Ovary (tissue), 9 donors: ENCODE data around the gene ERFL. TPM values are rescaled to one million over a fixed set of nuclear protein-coding genes. Genes with fewer than 3 reads are reported as not detected.

Experiments
- DNase-seq, 5 donors: peaks; one replicate each; pipeline ENCODE4 v3.0.0-alpha.2; 2019 to 2020
- H3K27ac ChIP-seq, 2 donors: fragments of 200-600 bp; one replicate each; pipeline versions ENCODE4 v1.5.1 to v1.8.0; 2019 to 2022
- H3K27me3 ChIP-seq: fragments of 200-600 bp; one replicate; pipeline ENCODE4 v1.8.0; 2022
- H3K36me3 ChIP-seq: fragments of 200-600 bp; sonication (generic); one replicate; pipeline ENCODE4 v1.5.1; 2019
- H3K4me1 ChIP-seq: one replicate; pipeline ENCODE4 v1.8.1; 2013; ENCODE audit warnings: mild to moderate bottlenecking, moderate library complexity; ENCODE audit not compliant: insufficient read depth
- H3K4me3 ChIP-seq: fragments of 200-600 bp; sonication (generic); one replicate; pipeline ENCODE4 v1.5.1; 2017
- H3K9me3 ChIP-seq, 2 donors: fragments of 200-600 bp in 1 of 2; sonication (generic) in 1 of 2; one replicate each; pipeline versions ENCODE4 v1.5.1 to v1.8.1; 2013 to 2019; ENCODE audit warnings: mild to moderate bottlenecking in 1 of 2, moderate library complexity in 1 of 2
- EP300 ChIP-seq: sonication (generic); formaldehyde crosslinking; IDR thresholded peaks from one replicate; pipeline ENCODE4 v1.6.1; 2017; ENCODE audit warnings: antibody characterized with exemption
- POLR2A ChIP-seq: fragments of 450-650 bp; IDR thresholded peaks from one replicate; pipeline ENCODE4 v1.6.1; 2017; ENCODE audit warnings: antibody characterized with exemption, mild to moderate bottlenecking, moderate library complexity
- WGBS, 3 donors: extraction: QIAGEN DNeasy Blood & Tissue Kit in 1 of 3; methylation state at CpG; one replicate each; pipeline versions ENCODE4 v1.1.5 to v1.1.7; 2013 to 2017; 5-methylcytosine and 5-hydroxymethylcytosine counted together
- intact Hi-C, 4 donors: fragments of 100-400 bp; cut with DNase I; formaldehyde crosslinking; loops; one replicate each; pipeline versions ENCODE4 v1.11.0 to v1.15.1; 2022 to 2023
- polyA plus RNA-seq, 2 donors: library from polyadenylated mRNA; stranded (reverse); fragments of 200-250 nt in 1 of 2; fragments of 350-450 nt in 1 of 2; fragmentation: Illumina TruSeq in 1 of 2; extraction: RNeasy Lipid Tissue Mini Kit (QIAGEN cat#74804) in 1 of 2; gene quantifications; one replicate each; pipeline ENCODE4 v1.2.3, GENCODE V29; 2013 to 2014
- total RNA-seq, 7 donors: library from RNA; depleted of rRNA in 2 of 7; stranded (reverse); fragments of >200 nt in 2 of 7; fragmentation: NEBNext Ultra II Directional in 3 of 7; extraction: Animal tissue kit (Norgen Biotek cat#: 25700) in 3 of 7; gene quantifications; one replicate each; pipeline versions ENCODE4 v1.1.0 to v1.2.4, GENCODE V29; 2016 to 2023
- TF ChIP-seq, protein P1 (sequence below), 3 donors: fragments of 450-650 bp in 2 of 3; fragments of 200-600 bp in 1 of 3; IDR thresholded peaks; one replicate each; pipeline versions ENCODE4 v1.5.1 to v1.8.0; 2016 to 2022; ENCODE audit warnings: antibody characterized with exemption in 3 of 3, mild to moderate bottlenecking in 1 of 3
- donor health status: DM: no; HTN: no; CAD: no; lungs with moderate emphysema.
- donor health status: DM: no; HTN: no; CAD: no.
- donor health status: Bipolar disorder and iron deficiency.
- donor health status: DM: yes; HTN: yes; CAD: no.
- donor health status: DM: no; HTN: no; CAD: no.
- donor health status: DM: yes; HTN: yes; CAD: no.

The ERFL gene
- total and polyA plus RNA-seq, 9 donors, result 0.11 to 1.3 (median 0.44) TPM; not detected in 1

DNA sequence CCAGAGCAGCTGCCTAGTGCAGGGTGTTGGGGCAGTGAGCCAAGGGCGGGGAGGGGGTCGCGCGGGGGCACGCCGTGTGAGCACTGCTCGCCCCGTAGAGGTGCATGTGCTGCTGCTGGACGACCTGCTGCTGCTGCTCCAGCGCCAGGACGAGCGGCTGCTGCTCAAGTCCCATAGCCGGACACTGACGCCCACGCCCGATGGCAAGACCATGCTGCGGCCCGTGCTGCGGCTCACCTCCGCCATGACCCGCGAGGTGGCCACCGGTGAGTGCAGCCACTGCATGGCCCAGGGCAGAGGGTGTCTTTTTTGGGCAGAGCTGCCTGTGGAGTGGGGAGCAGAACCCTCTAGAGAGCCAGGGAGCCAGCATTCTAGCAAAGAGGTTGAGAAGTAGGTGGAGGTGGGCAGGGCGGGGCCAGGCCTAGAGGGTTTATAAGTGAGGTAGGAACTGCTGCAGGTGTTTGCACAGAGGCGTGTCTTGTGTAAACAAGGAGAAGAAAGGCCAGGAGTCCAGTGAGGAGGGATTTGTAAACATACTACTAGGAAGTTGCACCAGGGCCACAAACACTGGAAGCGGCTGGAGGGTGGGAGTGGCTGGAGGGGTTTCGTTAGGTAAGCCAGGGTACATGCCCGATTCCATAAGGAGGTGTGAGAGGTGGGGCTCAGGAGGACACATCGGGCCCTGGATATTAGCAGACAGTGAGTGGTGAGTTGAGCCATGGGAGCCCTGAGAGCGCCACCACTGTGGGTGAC, 24.0 kb downstream of the ERFL start:
- H3K4me1 ChIP-seq, result no peaks in the 10 kb centered on the region
- WGBS, 3 donors, result 89 to 90% (median 89%) methylated on average over 30 of the region's 30 CpGs
- DNase-seq, result no peak
- intact Hi-C loops, result no loop called here
- H3K36me3 ChIP-seq, result no peaks in the 10 kb centered on the region
- no peaks in the 10 kb centered on the region for H3K9me3 ChIP-seq
- no peak overlapping the region for H3K27ac ChIP-seq
- no peak for TF ChIP-seq EP300
- no peak for TF ChIP-seq POLR2A
- TF ChIP-seq, protein P1, sequence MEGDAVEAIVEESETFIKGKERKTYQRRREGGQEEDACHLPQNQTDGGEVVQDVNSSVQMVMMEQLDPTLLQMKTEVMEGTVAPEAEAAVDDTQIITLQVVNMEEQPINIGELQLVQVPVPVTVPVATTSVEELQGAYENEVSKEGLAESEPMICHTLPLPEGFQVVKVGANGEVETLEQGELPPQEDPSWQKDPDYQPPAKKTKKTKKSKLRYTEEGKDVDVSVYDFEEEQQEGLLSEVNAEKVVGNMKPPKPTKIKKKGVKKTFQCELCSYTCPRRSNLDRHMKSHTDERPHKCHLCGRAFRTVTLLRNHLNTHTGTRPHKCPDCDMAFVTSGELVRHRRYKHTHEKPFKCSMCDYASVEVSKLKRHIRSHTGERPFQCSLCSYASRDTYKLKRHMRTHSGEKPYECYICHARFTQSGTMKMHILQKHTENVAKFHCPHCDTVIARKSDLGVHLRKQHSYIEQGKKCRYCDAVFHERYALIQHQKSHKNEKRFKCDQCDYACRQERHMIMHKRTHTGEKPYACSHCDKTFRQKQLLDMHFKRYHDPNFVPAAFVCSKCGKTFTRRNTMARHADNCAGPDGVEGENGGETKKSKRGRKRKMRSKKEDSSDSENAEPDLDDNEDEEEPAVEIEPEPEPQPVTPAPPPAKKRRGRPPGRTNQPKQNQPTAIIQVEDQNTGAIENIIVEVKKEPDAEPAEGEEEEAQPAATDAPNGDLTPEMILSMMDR (IDR thresholded peaks at IDR 0.05), result no peak
- H3K27me3 ChIP-seq, result no peaks in the 10 kb centered on the region
- no peak overlapping the region for H3K4me3 ChIP-seq

DNA sequence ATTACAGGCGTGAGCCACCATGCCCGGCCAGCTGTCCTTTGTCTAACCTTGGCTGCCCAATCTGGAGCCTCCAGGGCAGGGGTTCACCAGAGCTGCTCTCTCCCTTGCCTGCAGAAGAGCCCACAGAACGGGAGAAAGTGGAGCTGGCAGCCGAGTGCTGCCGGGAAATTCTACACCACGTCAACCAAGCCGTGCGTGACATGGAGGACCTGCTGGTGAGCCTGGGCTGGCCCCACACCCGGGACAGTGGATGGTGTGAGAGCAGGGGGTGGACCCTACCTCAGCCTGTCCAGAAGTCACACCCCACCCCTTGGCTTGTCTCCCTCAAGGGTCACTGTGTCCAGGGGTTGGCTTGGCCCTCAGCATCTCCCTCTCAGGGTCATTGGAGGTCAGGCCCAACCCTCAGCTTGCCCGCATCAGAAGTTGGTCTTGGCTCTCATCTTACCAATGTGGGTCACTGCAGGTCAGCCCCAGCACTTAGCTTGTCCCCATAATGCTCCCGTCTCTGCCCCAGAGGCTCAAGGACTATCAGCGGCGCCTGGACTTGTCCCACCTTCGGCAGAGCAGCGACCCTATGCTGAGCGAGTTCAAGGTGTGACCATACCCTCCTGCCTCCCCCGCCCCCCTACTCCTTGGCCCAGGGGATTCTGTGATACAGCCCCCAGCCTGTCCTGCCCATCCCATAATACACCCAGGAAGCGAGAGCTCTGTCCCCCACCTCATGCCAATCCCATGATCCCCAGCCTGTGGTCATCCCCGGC, 24.9 kb downstream of the ERFL start:
- no peaks in the 10 kb centered on the region for H3K36me3 ChIP-seq
- no peaks in the 10 kb centered on the region for H3K9me3 ChIP-seq
- H3K4me3 ChIP-seq, result no peak overlapping the region
- DNase-seq, result no peak
- 89 to 90% (median 90%) methylated on average over 19 of the region's 19 CpGs for WGBS, 3 donors
- no peak overlapping the region for H3K27ac ChIP-seq
- H3K4me1 ChIP-seq, result no peaks in the 10 kb centered on the region
- no peaks in the 10 kb centered on the region for H3K27me3 ChIP-seq
- intact Hi-C loops, result no loop called here
- TF ChIP-seq, protein P1 (IDR thresholded peaks at IDR 0.05), result no peak
- TF ChIP-seq POLR2A (no peak), EP300 (no peak)

DNA sequence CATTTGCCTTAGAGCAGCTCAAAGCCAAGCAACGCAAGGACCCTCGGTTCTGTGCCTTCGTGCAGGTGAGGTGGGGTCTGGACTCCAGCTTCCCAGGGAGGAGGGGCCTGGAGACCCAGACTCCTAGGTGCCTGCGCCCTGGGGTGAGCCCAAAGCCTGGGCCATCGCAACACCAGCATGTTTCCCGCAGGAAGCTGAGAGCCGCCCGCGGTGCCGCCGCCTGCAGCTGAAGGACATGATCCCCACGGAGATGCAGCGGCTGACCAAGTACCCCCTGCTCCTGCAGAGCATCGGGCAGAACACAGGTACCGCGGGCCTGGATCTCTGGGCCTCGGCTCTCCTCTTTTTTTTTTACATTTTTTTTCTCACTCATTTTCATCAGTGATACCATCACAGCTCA, 25.7 kb downstream of the ERFL start:
- Histone ChIP-seq H3K36me3 (no peaks in the 10 kb centered on the region), H3K27me3 (no peaks in the 10 kb centered on the region), H3K27ac (no peak overlapping the region), H3K4me3 (no peak overlapping the region), H3K4me1 (no peaks in the 10 kb centered on the region), H3K9me3 (no peaks in the 10 kb centered on the region)
- intact Hi-C loops, result no loop called here
- TF ChIP-seq, protein P1 (IDR thresholded peaks at IDR 0.05), result no peak
- no peak for TF ChIP-seq EP300
- no peak for TF ChIP-seq POLR2A
- DNase-seq, result no peak
- WGBS, 3 donors, result 91 to 94% (median 93%) methylated on average over 17 of the region's 17 CpGs

DNA sequence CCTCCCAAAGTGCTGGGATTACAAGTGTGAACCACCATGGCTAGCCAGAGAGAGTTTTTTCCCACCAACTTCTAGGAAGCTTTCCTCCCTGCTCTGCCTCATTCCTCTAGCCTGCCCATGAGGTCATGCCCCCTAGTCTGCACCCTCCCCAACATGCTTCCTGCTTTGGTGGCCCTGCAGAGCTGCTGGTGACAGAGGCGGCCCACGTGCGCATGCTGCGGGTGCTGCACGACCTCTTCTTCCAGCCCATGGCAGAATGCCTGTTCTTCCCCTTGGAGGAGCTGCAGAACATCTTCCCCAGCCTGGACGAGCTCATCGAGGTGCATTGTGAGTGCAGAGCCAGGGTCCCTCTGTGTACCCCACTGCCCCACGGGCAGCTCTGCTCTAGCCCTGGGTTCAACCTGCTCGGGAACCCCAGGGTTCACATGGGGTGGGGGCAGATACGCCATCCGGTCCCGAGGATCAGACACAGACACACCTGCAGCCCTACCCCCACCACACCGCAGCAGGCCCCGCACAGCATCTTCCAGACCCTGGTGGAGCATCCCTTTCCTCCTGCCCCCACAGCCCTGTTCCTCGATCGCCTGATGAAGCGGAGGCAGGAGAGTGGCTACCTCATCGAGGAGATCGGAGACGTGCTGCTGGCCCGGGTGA, 26.4 kb downstream of the ERFL start:
- no peak overlapping the region for H3K27ac ChIP-seq
- H3K9me3 ChIP-seq, result no peaks in the 10 kb centered on the region
- H3K36me3 ChIP-seq, result no peaks in the 10 kb centered on the region
- no peak for TF ChIP-seq POLR2A
- TF ChIP-seq, protein P1 (IDR thresholded peaks at IDR 0.05), result no peak
- no peak for TF ChIP-seq EP300
- no peak overlapping the region for H3K4me3 ChIP-seq
- 91 to 93% (median 93%) methylated on average over 21 of the region's 21 CpGs for WGBS, 3 donors
- no peaks in the 10 kb centered on the region for H3K27me3 ChIP-seq
- H3K4me1 ChIP-seq, result no peaks in the 10 kb centered on the region
- no peak for DNase-seq
- intact Hi-C loops, result no loop called here
